ENCODE results near the gene CTAGE1.

DNA sequence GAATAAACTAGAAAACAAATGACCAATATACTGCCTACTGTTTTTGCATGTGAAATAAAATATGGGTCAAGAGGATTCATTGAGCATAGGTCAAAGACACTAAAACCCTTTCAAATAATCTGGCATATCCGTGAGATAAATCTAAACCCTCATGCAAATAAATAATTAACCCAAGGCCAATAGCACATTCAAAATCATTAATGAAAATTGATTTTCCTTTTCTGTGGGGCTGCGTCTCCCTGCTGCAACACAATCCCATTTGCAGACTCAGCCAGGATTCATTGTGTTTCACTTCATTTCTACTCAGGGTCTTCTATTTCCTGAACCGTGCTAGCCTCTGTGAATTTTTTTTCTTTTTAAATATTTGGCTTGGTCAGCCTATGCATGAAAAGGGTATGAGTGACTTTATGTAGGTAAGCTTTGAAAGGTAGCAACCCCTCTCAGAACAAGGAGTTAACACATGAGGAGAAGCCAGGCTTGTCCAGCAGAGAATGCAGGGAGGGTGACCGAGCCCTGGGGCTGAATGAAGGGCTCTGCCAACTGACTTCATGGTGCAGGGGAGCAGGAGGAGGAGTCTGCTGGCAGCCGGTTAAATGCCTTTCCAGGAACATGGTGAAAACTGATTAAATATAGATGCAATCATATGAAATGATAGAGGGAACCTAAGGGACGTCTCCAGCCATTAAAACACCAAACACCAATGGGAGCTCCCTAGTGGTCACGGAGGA, 10.3 kb upstream of the CTAGE1 start:
- no peak for TF ChIP-seq JUNB (IDR thresholded peaks at IDR 0.05)
- no peak for TF ChIP-seq RAD21 (conservative IDR thresholded peaks at IDR 0.05 in 1 of 2, IDR thresholded peaks at IDR 0.05 in 1 of 2)
- TF ChIP-seq, protein P1, sequence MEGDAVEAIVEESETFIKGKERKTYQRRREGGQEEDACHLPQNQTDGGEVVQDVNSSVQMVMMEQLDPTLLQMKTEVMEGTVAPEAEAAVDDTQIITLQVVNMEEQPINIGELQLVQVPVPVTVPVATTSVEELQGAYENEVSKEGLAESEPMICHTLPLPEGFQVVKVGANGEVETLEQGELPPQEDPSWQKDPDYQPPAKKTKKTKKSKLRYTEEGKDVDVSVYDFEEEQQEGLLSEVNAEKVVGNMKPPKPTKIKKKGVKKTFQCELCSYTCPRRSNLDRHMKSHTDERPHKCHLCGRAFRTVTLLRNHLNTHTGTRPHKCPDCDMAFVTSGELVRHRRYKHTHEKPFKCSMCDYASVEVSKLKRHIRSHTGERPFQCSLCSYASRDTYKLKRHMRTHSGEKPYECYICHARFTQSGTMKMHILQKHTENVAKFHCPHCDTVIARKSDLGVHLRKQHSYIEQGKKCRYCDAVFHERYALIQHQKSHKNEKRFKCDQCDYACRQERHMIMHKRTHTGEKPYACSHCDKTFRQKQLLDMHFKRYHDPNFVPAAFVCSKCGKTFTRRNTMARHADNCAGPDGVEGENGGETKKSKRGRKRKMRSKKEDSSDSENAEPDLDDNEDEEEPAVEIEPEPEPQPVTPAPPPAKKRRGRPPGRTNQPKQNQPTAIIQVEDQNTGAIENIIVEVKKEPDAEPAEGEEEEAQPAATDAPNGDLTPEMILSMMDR (IDR thresholded peaks at IDR 0.05): no peak
- TF ChIP-seq MAZ (IDR thresholded peaks at IDR 0.05; ENCODE audit: borderline replicate concordance, low read depth, low read length): no peak
- no peak for TF ChIP-seq JUN (IDR thresholded peaks at IDR 0.05)
- TF ChIP-seq RARB (CRISPR knock-in tag; IDR thresholded peaks at IDR 0.05): no peak
- TF ChIP-seq E2F6 (IDR thresholded peaks at IDR 0.05; ENCODE audit: borderline replicate concordance, low read depth): no peak
- no peak for TF ChIP-seq TP53 (CRISPR knock-in tag; IDR thresholded peaks at IDR 0.05)
- no peak for TF ChIP-seq PHF8 (IDR thresholded peaks at IDR 0.05; ENCODE audit: borderline replicate concordance, low read depth)
- no peak for TF ChIP-seq CHD2 (IDR thresholded peaks at IDR 0.05; ENCODE audit: low read length, partially characterized antibody)
- no peak for TF ChIP-seq CEBPB (IDR thresholded peaks at IDR 0.05)
